ENCODE measurements around the gene MINDY3.
"Not testable (repeated sequence)": the region's sequence is repeated elsewhere in the genome, so short reads cannot be mapped to it uniquely, and the experiment has no call there.

The MINDY3 gene

DNA sequence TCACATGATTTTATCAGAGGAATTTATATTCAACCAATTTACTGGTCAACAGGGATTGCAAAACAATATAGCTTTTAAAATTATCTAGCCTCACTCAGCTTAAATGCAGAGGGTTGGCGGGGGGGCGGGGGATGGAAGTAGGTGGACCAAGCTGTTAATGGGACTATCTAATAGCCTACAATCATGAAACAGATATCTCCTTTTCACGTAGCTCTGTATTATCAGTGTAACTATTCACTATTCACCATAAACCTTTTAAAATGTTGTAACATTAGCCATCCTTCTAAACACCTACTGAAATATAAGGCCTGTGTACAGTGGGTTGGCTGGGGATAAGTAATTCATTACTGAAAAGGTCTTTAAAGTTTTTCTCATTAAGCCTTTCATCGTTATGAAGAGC is 56.2 kb downstream of the MINDY3 start:
- DNase-seq: no peak

DNA sequence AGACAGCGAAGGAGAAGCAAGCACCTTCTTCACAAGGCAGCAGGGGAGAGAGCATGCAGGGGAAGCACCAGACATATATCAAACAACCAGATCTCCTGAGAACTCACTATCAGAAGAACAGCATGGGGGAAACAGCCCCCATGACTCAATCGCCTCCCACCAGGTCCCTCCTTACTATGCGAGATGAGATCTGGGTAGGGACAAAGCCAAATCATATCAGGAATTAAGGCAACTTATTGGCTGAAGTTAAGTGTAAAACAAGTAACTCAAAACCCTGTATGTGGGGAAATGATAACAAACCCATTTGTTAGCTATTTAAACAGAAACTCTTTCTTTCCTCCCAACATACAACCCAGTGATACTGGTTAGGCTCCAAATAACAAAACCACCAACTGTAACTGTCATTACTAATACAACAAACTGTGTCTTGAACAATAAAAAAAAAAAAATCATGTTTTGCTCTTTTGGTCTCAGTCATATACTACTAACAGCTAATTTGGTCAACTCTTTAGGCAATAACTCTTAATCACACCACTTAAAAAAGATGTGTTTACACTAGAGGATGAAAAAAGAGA is 57.8 kb downstream of the MINDY3 start:
- no peak for DNase-seq

DNA sequence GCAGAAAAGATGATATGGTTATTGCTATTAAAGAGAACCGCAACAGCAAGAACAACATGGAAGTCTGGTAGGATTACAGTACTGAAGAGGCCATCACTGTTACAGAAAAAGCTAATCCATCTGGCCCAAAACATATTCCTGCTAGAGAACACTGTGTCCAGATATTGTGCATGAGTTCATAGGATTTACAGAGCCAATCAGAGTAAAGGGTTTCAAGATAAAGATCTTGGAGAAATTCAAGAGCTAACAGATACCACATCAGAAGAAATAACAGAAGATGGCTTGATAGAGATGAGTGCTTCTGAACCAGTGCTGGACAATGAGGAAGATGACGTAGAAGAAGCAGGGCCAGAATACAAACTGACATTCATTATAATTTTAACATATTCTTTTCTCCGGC is 58.7 kb downstream of the MINDY3 start:
- no peak for DNase-seq

DNA sequence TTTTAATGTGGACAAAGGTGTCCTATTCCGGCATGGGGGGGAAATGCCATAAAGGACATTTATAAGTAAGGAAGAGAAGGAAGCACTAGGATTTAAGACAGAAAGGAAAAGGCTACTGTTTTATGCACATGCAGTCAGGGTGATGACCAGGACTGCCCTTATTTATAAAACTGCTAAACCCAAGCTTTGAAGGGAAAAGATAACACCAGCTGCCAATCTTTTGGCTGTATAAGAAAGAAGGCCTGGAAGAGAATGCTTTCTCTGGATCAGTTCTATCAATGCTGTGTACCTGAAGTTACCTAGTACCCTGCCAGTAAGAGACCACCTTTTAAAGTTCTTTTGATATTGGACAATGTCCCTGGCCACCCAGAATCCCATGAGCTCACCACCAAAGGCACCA is 59.2 kb downstream of the MINDY3 start:
- DNase-seq: no peak

DNA sequence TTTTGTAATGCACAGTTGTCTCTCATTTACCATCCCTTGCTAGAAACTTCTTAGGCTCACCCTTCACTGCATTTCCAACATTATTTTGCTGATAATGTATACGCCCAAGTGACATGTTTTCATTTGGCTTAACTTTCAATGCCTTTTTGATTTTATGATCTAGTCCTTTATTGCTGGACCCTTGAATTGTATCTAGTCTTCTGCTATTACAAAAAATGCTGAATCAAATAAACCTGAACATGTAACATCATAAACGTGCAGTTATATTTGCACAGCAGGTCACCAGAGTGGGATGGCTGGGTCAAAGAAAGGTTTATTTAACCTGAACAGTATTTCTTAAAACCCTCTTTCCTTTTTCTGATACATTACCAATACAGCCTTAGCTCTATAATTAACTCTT is 63.0 kb downstream of the MINDY3 start:
- no peak for DNase-seq

DNA sequence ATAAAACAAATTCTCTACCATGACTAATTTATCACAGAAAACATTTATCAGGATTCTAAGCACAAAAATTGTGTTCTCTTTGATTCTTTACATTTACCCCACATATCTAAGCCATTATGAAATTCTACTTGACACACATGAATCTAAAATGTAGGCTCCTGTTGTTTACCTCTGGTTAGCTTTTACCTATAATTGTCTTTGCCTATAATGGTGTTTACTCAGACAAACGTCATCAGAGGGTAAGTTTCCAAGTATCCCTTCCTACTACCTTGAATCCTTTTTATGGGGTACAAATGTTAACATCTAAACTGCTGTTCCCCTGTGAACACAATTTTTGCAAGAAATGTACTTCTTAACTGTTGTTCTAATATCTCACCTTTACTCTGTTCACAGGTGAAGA is 63.5 kb downstream of the MINDY3 start:
- no peak for DNase-seq

DNA sequence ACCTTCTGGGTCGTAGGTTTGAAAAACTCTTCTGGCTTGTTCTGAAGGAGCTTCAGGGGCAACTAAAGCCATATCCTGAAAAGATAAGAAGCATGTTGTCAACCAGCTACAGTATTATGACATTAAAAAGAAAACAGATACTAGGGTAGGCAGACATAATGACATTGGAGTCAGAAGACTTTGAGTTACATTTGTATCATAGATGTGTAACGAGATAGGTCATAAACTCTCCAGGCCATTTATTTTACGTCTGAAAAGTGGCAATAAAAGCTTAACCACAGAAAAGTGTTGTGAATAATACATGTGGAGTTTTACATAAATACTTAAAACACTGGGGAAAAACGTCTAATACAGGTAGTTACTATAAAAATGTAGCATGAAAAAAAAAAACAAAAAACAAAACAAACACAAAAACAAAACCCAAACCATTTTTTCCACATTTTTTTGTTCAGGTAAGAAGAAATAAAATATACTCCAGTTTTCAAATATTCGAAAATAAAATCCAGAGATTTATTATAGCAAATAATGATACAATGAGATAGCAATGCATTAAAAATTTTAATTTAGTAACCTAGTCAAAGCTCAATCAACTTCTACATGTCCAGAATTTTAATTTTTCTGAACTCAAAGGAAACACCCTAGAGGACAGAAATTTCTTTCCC is 64.1 kb downstream of the MINDY3 start:
- no peak for DNase-seq

DNA sequence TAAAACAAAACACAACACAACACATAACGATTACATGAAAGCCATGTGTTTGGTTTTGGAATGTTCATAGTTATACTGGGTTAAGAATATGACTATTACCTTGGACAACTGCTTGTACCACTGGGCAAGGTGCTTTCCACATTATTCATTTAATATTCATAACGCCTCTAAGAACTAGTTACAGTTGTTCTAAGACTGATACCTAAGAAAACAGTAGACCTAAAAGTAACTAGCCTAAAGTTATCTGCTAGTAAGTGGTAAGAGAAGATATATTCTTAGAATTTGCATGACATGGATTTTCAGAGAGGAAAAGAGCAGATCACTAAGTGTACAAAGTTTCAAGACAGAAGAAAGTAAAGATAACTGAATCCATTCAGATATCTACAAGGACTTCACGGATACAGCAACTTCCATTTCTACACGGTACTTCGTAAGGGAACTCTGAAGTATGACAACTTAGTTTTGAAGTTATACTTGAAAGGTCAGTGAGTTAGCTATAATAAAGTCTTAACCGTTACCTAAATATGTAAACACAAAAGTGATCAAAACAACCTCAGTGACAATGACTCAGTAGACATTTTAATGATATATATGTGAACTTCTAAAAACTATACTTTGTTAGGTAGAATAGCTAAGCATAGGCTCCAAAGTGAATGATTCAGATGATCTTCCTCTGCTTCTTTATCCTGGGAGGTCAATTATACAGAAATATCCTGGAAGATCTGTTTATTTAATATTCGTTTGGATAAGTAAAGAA is 65.1 kb downstream of the MINDY3 start:
- no peak for DNase-seq

DNA sequence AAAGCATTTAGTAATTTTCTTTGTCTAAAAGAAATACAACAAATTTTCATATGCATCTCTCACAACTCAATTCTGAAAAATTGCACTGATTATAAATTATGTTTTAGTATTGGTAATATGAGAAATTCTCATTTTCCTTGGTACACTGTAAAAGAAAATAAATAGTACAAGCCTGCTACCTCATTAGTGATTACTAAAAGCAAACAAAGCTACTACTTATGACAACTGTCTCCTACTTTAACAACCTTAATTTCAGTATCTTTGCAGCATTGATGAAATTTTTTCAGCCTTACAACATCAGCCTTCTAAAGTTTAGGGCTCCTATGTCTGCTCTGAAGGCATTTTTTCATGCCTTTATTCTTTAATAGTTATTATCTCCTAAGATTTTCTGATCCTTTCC is 65.7 kb downstream of the MINDY3 start:
- DNase-seq: no peak

DNA sequence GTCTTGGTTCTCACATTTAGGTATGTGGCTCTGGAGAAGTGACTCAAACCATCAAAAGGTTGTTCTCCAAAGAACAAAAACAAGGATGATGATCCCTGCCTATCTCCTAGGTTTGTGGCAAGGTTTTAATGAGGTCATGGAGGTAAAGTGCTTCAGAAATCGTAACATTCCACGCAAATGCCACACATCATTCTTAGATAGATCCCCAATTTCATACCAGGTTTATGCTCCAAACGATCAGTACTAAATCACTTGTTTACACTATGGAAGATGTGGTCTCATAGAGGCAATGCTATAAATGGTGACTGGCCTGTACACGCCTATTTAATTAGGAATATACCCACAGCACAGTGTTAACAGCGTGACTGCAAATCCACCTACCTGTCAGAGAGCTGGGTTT is 66.6 kb downstream of the MINDY3 start:
- no peak for DNase-seq

DNA sequence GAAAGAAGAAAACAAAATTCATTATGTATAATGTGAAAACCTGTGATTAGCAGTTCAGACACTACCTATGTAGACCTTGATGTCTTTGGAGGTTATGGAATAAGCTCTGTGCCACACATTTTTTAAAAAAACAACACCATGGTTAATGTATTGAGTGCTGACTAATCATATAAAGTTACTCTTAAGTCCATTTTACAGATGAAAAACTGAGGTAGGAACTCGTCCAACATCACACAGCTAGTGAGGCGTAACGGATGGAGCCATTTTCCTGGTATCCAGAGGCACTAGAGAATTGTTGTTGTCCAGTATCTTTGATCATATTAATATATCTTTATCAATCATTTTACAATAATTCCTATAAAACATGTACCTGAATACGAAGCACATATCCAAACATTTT is 67.5 kb downstream of the MINDY3 start:
- DNase-seq: no peak

DNA sequence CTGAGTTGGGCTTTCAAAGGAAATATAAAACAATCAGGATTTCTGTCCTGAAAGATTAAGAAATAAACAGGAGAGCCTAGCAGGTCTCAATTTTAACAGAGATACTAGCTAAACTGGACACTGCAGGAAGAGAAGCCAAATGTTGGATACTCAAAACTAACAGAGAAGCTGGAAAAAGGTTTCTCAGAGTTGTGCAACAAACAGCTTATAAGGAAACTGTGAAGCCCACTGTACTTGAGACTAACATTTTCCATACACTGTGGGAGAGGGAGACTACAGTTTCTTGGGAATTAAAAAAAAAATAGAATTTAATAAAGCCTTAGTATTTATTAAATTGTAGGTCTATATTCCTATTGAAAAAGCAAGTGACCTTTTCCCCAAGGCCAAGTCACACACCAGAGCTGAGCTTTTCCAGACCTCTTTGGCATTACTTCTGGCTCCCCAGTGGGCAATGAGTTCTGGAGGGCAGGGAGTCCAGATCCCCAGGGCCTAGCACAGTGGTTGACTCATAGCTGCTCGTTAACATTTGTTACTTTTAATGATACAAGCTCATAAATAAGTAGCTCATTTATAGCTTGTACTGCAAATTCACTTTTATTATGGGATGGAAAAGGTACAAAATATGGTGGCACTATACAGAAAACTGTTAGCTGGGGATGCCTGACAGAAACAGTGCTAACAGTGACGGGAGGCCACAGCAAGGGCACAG is 68.3 kb downstream of the MINDY3 start:
- DNase-seq: no peak

DNA sequence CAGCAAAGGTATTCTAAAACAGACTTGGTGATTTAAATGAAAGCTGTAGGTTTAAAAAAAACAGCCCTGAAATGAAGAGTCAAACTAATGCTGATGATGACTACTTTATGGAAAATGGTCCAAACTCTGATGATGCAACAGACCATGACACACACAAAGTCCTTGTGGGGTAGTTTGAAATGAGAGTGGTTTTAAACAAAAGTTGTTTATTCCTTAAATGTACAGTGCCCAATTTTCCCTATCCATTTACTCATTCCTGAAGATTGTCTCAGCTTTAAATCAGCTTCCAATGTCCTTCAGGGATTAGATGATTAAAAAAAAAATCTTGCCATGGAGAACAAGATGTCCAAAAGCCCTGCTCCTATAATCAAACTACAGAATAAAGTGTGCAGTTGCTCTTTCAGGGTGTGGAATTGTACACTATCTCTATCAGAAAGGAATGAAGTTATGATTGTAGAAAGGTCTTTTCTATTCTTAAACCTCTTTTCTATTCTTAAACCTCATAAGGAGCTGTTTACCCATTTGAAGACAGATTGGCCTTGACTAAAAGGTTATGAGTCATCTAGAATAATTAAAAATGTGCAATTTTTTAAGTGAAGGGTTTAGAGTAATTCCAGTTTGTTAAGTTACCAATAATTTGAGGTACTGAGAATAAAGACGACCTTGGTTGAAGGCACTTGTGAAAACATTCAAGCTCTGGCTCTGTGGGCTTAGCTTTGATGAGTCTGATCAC is 70.3 kb downstream of the MINDY3 start:
- DNase-seq: no peak

DNA sequence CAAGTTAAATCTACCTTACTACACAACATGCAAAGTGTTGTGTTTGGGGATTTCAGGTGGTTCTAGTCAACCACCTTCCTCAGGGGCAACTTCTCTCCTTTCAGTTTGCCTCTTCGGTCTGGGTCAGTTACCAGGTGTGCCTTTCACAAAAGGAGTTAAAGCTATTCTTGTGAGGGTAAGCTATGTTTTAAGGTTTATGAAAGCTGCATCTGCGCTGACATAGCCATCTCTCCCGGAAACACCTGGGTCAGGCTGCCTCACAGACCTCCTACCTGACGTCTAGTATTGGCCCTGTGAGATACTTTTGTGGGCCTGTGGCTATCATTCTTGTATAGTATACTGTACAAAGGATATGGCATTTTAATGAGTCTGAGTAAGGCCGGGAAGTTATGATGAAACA is 72.9 kb downstream of the MINDY3 start:
- DNase-seq: no peak

DNA sequence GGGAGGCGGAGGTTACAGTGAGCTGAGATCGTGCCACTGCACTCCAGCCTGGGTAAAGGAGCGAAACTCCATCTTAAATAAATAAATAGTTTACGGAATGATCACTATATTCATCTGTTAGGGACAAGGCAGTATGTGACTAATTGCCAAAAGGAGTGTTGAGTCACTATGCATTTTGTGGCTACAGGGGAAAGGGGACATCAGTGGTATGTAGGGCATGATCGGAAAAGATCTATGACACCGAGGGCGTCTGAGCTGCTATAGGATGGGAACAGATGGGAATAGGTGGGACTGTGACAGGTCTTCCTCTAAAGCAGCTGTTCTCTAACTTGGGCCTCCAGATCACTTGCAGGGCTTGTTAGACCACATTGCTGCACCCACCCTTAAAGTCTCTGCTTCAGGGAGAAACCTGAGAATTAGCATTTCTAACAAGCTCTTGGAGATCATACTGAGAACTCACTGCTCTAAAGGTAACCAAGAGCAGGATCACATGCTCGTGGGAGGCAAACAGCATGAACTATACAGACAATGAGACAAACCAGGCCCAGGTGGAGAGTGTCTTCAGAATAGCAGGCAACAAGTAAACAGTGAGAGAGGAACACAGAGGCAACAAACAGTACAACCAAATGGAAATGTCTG is 75.5 kb downstream of the MINDY3 start:
- no peak for DNase-seq

DNA sequence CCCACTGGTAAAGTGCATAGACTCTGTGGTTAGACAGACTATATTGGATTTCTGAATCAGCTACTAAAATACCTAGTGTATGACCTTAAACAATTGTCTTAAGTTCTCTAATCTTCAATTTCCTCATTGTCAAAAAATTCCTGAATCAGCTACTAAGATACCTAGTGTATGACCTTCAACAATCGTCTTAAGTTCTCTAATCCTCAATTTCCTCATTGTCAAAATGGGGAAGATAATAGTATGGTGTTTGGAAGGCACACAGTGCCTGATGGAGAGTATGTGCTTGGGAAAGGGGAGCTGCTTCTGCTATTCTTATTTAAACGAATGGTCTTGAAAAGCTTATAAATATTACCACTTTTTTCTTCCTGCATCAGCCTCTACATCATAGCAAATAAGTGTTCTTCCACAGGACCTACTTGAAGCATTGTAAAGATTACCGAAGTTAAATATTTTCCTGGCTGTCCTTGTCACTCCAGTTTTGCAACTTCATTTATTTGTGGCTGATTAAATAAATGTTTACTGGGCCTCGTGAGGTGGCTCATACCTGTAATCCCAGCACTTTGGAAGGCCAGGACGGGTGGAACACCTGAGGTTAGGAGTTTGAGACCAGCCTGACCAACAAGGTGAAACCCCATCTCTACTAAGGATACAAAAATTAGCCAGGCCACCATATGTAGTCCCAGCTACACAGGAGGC is 76.2 kb downstream of the MINDY3 start:
- DNase-seq: no peak

DNA sequence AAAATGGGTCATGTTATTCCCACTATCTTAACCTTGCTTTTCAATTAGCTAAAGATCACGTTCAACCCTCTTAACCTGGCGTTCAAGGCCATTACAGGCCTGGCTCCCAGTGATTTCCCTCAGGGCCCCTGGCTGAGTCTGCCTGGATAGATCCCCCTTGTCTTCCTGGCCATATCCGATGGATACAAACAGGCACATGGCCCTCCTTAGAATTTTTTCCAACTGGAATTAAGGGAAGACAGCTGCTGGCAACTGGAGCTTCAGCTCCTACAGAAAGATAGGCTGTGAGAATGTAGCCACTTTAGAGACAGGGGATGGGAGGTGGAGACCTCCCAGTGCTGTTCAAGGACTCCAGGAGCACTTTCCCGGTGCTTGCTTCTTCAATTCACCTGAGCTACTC is 77.5 kb downstream of the MINDY3 start:
- no peak for DNase-seq

DNA sequence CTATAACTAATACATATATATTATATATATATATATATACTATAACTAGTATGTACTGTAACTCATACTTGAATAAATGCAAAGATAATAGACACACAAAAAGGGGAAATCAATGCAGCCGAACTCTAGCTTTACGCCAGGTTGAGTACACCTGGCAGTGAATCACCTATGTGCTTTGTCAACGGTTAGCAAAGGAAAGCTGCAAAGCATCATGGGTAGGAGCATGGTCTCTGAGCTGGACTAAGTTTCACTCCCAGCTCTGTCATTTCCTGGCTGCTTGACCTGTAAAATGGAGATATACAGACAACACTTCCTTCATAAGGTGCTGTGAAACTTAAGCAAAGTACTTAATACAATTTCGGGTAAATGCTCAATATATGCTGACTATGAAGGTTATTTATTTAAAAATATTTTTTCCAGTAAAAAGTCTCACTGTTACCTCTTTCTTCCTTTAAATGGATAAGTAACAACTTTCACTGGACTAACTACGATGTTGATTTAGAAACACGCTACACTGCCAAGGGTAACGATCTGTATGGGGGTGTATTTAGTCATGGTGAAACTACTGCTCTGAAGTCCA is 78.8 kb downstream of the MINDY3 start:
- DNase-seq: no peak

DNA sequence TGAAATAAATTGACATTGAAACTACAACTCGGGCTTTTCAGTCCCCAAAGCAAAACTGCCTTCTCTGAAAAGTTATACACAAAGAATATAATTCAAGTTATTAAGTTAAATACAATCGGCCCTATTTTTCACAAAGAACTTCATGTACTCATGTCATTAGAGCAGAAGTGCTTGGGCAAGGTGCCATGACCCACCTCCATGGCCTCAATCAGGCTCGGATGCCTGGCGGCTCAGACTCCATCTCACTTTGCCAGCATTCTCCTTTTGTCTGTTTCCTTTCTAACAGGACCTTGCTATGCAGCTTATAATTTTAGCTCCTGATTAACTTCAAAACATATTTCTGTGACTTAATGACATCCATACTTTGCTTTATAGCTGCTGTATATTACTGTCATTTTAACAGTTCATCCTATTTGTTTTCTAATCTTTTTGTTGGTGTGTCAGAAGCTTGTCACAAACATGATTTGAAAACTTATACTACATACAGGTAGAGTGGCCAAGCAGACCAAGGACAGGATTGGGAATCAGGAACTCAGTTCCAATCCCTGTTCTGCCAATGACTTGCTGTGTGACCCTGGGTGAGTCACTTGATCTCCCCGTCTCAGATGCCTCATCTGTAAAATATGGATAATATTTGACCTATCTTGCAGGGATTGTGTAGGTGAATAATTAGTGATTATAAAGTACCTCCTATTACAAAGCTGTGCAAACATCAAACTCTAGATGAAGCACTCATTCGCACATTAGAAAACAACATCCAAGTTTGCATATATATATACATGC is 79.8 kb downstream of the MINDY3 start:
- no peak for DNase-seq

DNA sequence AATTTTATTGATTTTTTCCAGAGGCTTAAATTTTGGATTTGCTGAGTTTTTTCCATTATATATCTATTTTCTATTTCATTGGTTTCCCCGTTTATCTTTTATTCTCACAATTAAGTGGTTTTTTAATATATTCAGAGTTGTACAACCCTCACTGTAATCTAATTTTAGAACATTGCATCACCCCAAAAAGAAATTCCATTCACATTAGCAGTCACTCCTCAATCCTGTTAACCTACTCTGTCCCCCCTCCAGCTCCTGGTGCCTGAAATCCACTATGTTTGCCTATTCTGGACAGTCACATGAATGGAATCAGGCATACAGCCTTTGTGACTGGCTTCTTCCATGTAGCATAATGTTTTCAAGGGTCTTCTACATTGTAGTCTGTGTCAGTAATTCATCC is 84.8 kb downstream of the MINDY3 start:
- no peak for DNase-seq

DNA sequence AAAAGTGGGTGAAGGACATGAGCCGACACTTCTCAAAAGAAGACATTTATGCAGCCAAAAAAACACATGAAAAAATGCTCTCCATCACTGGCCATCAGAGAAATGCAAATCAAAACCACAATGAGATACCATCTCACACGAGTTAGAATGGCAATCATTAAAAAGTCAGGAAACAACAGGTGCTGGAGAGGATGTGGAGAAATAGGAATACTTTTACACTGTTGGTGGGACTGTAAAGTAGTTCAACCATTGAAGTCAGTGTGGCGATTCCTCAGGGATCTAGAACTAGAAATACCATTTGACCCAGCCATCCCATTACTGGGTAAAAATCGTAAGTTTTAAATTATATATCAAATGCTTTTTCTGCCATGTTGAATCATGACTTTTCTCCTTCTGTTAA is 85.8 kb downstream of the MINDY3 start:
- DNase-seq: not testable (repeated sequence)
